Measurements from ENCODE around the gene CEACAM21. TPM values are rescaled to one million over a fixed set of nuclear protein-coding genes. Genes with fewer than 3 reads are reported as not detected.

Gene CEACAM21
- polyA plus RNA-seq, 1 of the 3 experiments (the other 2 are of a cell fraction): not detected

DNA sequence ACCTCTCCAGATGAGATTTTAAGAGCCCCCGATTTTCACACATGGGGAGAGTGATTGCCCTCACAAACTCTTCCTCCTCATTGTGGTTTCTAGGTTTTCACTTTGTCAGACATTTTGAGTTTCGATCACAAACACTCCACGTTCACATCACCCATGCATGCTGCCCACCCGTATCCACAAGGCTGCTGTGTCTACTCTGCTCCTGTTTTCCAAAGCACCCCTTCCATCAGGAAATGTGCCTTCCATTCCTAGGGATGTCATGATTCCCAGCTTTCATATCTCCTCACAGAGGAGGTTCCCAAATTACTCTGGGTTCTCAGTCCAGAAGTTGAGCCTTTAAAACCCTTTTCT, 45.8 kb upstream of the CEACAM21 start:
- H3K4me3 ChIP-seq (ENCODE audit: low read depth in 2 of 2, low read length in 1 of 2): no peak overlapping the region
- no peaks in the 10 kb centered on the region for H3K9me2 ChIP-seq
- H3K27me3 ChIP-seq (ENCODE audit: insufficient read depth): peaks cover 29% of the 10 kb centered on the region
- H3K4me1 ChIP-seq (ENCODE audit: control insufficient read depth in 1 of 2, insufficient read depth in 2 of 2, low read depth in 1 of 2, low read length in 1 of 2): no peaks in the 10 kb centered on the region
- H3K36me3 ChIP-seq (replicated peaks in 1 of 2; ENCODE audit: control insufficient read depth in 1 of 2, insufficient read depth in 2 of 2, low read length in 1 of 2): no peaks in the 10 kb centered on the region
- no peaks in the 10 kb centered on the region for H4K20me1 ChIP-seq (ENCODE audit: insufficient read depth)
- H3K9me3 ChIP-seq: no peaks in the 10 kb centered on the region
- WGBS (ENCODE audit: low lambda C conversion rate): 16% methylated on average over 4 of the region's 4 CpGs
- H3K9ac ChIP-seq: no peak overlapping the region
- TF ChIP-seq MXI1 (IDR thresholded peaks at IDR 0.05; ENCODE audit: low read depth, low read length) (no peak), FOXM1 (IDR thresholded peaks at IDR 0.05; ENCODE audit: low read depth) (no peak), IRF3 (IDR thresholded peaks at IDR 0.05; ENCODE audit: low read depth, low read length) (no peak), NRF1 (IDR thresholded peaks at IDR 0.05; ENCODE audit: low read depth, low read length) (no peak), RAD21 (IDR thresholded peaks at IDR 0.05; ENCODE audit: low read length) (no peak), MAX (IDR thresholded peaks at IDR 0.05; ENCODE audit: low read depth) (no peak), FOSL2 (IDR thresholded peaks at IDR 0.05; ENCODE audit: borderline replicate concordance, low read depth) (no peak), EP300 (IDR thresholded peaks at IDR 0.05; ENCODE audit: borderline replicate concordance in 1 of 2, low read depth in 1 of 2, low read length in 1 of 2) (no peak), RFX5 (IDR thresholded peaks at IDR 0.05; ENCODE audit: low read length) (no peak), RCOR1 (IDR thresholded peaks at IDR 0.05; ENCODE audit: low read length) (no peak), JUND (IDR thresholded peaks at IDR 0.05) (no peak), TAF1 (IDR thresholded peaks at IDR 0.05; ENCODE audit: borderline replicate concordance, low read depth, low read length) (no peak), POLR2AphosphoS5 (IDR thresholded peaks at IDR 0.05; ENCODE audit: low read depth, low read length) (no peak), YY1 (IDR thresholded peaks at IDR 0.05; ENCODE audit: low read depth) (no peak), NFIC (IDR thresholded peaks at IDR 0.05; ENCODE audit: borderline replicate concordance) (no peak), TCF12 (IDR thresholded peaks at IDR 0.05) (no peak), ELF1 (IDR thresholded peaks at IDR 0.05) (no peak), SIN3A (IDR thresholded peaks at IDR 0.05; ENCODE audit: borderline replicate concordance, low read depth, low read length) (no peak)
- TF ChIP-seq, protein P1, sequence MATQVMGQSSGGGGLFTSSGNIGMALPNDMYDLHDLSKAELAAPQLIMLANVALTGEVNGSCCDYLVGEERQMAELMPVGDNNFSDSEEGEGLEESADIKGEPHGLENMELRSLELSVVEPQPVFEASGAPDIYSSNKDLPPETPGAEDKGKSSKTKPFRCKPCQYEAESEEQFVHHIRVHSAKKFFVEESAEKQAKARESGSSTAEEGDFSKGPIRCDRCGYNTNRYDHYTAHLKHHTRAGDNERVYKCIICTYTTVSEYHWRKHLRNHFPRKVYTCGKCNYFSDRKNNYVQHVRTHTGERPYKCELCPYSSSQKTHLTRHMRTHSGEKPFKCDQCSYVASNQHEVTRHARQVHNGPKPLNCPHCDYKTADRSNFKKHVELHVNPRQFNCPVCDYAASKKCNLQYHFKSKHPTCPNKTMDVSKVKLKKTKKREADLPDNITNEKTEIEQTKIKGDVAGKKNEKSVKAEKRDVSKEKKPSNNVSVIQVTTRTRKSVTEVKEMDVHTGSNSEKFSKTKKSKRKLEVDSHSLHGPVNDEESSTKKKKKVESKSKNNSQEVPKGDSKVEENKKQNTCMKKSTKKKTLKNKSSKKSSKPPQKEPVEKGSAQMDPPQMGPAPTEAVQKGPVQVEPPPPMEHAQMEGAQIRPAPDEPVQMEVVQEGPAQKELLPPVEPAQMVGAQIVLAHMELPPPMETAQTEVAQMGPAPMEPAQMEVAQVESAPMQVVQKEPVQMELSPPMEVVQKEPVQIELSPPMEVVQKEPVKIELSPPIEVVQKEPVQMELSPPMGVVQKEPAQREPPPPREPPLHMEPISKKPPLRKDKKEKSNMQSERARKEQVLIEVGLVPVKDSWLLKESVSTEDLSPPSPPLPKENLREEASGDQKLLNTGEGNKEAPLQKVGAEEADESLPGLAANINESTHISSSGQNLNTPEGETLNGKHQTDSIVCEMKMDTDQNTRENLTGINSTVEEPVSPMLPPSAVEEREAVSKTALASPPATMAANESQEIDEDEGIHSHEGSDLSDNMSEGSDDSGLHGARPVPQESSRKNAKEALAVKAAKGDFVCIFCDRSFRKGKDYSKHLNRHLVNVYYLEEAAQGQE (IDR thresholded peaks at IDR 0.05; ENCODE audit: low read depth, low read length): no peak
- TF ChIP-seq, protein P2, sequence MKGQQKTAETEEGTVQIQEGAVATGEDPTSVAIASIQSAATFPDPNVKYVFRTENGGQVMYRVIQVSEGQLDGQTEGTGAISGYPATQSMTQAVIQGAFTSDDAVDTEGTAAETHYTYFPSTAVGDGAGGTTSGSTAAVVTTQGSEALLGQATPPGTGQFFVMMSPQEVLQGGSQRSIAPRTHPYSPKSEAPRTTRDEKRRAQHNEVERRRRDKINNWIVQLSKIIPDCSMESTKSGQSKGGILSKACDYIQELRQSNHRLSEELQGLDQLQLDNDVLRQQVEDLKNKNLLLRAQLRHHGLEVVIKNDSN (IDR thresholded peaks at IDR 0.05; ENCODE audit: borderline replicate concordance, low read depth): no peak
- no peak overlapping the region for H2AFZ ChIP-seq (ENCODE audit: low read depth)
- no peak overlapping the region for H3K27ac ChIP-seq (ENCODE audit: low read depth in 2 of 2, low read length in 1 of 2)
- H3F3A ChIP-seq (replicated peaks; ENCODE audit: insufficient read depth): no peaks in the 10 kb centered on the region
- DNase-seq: no peak
- no peaks in the 10 kb centered on the region for H3K79me2 ChIP-seq (ENCODE audit: insufficient read depth)
- no peak overlapping the region for H3K4me2 ChIP-seq
- ChIA-PET POLR2A (no interaction called here), CTCF (interaction anchor here (2.0 kb wide), 1 partner anchor 41 kb away, joined by 7 read pairs; no protein-coding TSS in a partner anchor)
